Hepatocyte (in vitro differentiated cells): Measurements from ENCODE around the gene SLC38A11. TPM values are rescaled to one million over a fixed set of nuclear protein-coding genes. Genes with fewer than 3 reads are reported as not detected.
A peak's percentile ranks its signal among the peaks of the same experiment; 100 is the strongest.

Experiments
- DNase-seq: peaks from one replicate; pipeline ENCODE4 v3.0.0-alpha.2; 2016; ENCODE audit warnings: low spot score
- H2AFZ ChIP-seq: fragments of 200-600 bp; sonication (generic); 2 replicates; pipeline ENCODE4 v1.6.0; 2016; ENCODE audit warnings: antibody characterized with exemption, mild to moderate bottlenecking
- H3K27ac ChIP-seq: fragments of 200-600 bp; sonication (generic); 2 replicates; pipeline ENCODE4 v1.5.1; 2016; ENCODE audit warnings: mild to moderate bottlenecking
- H3K27me3 ChIP-seq: fragments of 200-600 bp; sonication (generic); 2 replicates; pipeline ENCODE4 v1.6.1; 2016
- H3K36me3 ChIP-seq: fragments of 200-600 bp; sonication (generic); replicated peaks from 2 replicates; pipeline ENCODE4 v1.5.1; 2016; ENCODE audit warnings: low read depth; ENCODE audit not compliant: insufficient read depth
- H3K4me1 ChIP-seq: fragments of 200-600 bp; sonication (generic); 2 replicates; pipeline ENCODE4 v1.5.1; 2016; ENCODE audit warnings: mild to moderate bottlenecking, moderate library complexity; ENCODE audit not compliant: insufficient read depth
- H3K4me2 ChIP-seq: fragments of 200-600 bp; sonication (generic); 2 replicates; pipeline ENCODE4 v1.6.0; 2016
- H3K4me3 ChIP-seq: fragments of 200-600 bp; sonication (generic); 2 replicates; pipeline ENCODE4 v1.5.1; 2016; ENCODE audit warnings: mild to moderate bottlenecking
- H3K79me2 ChIP-seq: fragments of 200-600 bp; sonication (generic); 2 replicates; pipeline ENCODE4 v1.6.0; 2017; ENCODE audit warnings: mild to moderate bottlenecking
- H3K9me2 ChIP-seq: fragments of 200-600 bp; sonication (generic); replicated peaks from 2 replicates; pipeline ENCODE4 v1.6.0; 2017; ENCODE audit warnings: mild to moderate bottlenecking; ENCODE audit not compliant: insufficient read depth
- H3K9me3 ChIP-seq: fragments of 200-600 bp; sonication (generic); 2 replicates; pipeline ENCODE4 v1.5.1; 2016; ENCODE audit warnings: low read depth, mild to moderate bottlenecking
- H4K20me1 ChIP-seq: fragments of 200-600 bp; sonication (generic); 2 replicates; pipeline ENCODE4 v1.6.0; 2016; ENCODE audit warnings: mild to moderate bottlenecking; ENCODE audit not compliant: insufficient read depth, poor library complexity, severe bottlenecking
- EZH2 ChIP-seq: fragments of 200-600 bp; sonication (generic); IDR thresholded peaks from 2 replicates; pipeline ENCODE4 v1.6.1; 2016; ENCODE audit warnings: antibody characterized with exemption, mild to moderate bottlenecking, borderline replicate concordance
- EZH2phosphoT487 ChIP-seq: fragments of 200-600 bp; sonication (generic); IDR thresholded peaks from one replicate; pipeline ENCODE4 v1.6.1; 2018; ENCODE audit warnings: antibody characterized with exemption, mild to moderate bottlenecking, low read depth, moderate library complexity; ENCODE audit not compliant: unreplicated experiment, severe bottlenecking
- WGBS: methylation state at CpG from one replicate; pipeline ENCODE4 v1.1.6; 2016; ENCODE audit warnings: low lambda C conversion rate; ENCODE audit errors: missing lambda C conversion rate; 5-methylcytosine and 5-hydroxymethylcytosine counted together
- polyA plus RNA-seq: library from polyadenylated mRNA; unstranded; fragments of >200 nt; fragmentation: Nextera tagmentation; extraction: Ambion mirVana; gene quantifications from 2 replicates; pipeline ENCODE4 v1.2.1, GENCODE V29; 2016
- total RNA-seq: library from RNA; depleted of rRNA; stranded (reverse); fragments of >200 nt; gene quantifications from 2 replicates; pipeline ENCODE4 v1.2.3, GENCODE V29; 2014
- TF ChIP-seq, protein P1 (sequence below): fragments of 200-600 bp; sonication (generic); IDR thresholded peaks from 2 replicates; pipeline ENCODE4 v1.5.1; 2016; ENCODE audit warnings: antibody characterized with exemption, mild to moderate bottlenecking; ENCODE audit not compliant: poor library complexity

Gene SLC38A11
- total and polyA plus RNA-seq, 2 experiments from 2014 or later, result 7.7 to 8.4 TPM

DNA sequence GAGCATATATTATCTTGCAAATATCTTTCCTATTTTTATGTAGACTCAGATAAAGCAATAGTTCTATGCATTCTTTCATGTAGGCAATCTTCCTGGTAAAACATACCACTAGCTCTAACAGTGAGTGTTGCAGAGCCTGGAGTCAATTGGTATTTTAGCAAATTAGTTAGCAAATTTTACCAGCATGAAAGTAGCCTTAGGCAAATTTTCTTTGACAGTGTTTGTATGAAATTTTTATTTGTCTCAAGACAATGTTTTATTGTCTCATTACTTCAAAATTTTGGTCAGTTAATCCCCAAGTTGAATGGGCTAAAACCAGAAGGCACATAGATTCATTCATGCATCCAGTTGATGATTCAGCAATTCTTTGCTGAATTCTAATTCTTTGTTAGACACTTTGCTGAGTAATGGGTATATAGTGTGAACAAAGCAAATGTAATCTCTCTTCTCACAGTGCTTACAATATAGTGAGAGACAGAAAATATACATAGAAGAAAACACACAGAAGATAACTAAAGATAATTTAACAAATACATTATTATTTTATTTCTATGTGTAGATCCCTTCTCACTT, 27.1 kb downstream of the SLC38A11 start:
- H3K9me2 ChIP-seq, result no peaks in the 10 kb centered on the region
- no peaks in the 10 kb centered on the region for H3K27me3 ChIP-seq

DNA sequence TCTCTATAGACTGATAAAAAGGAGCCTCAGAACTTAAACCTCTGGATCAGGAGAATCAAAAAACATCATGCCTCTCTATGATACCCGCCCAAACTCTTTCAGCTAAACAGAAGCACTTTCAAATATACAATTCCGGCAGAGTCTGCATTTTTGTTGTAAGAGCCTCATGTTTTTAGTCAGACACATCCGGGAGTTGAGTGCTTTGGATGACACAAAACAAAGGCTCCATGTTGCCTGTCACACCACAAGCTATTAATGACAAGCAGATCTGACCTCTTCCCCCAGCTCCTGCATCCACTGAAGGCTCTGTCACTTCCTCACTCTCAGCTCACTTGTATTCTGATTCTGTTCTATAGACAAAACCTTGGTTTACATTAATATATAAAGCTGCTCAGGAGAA, 33.2 kb downstream of the SLC38A11 start:
- Histone ChIP-seq H3K27me3 (no peaks in the 10 kb centered on the region), H3K9me2 (no peaks in the 10 kb centered on the region), H3K4me2 (no peak overlapping the region), H3K79me2 (no peaks in the 10 kb centered on the region), H3K9me3 (no peaks in the 10 kb centered on the region), H2AFZ (no peak overlapping the region), H3K36me3 (no peaks in the 10 kb centered on the region), H3K27ac (no peak overlapping the region), H3K4me3 (no peak overlapping the region), H4K20me1 (no peaks in the 10 kb centered on the region), H3K4me1 (no peaks in the 10 kb centered on the region)
- DNase-seq, result no peak
- TF ChIP-seq, protein P1, sequence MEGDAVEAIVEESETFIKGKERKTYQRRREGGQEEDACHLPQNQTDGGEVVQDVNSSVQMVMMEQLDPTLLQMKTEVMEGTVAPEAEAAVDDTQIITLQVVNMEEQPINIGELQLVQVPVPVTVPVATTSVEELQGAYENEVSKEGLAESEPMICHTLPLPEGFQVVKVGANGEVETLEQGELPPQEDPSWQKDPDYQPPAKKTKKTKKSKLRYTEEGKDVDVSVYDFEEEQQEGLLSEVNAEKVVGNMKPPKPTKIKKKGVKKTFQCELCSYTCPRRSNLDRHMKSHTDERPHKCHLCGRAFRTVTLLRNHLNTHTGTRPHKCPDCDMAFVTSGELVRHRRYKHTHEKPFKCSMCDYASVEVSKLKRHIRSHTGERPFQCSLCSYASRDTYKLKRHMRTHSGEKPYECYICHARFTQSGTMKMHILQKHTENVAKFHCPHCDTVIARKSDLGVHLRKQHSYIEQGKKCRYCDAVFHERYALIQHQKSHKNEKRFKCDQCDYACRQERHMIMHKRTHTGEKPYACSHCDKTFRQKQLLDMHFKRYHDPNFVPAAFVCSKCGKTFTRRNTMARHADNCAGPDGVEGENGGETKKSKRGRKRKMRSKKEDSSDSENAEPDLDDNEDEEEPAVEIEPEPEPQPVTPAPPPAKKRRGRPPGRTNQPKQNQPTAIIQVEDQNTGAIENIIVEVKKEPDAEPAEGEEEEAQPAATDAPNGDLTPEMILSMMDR, result no peak
- TF ChIP-seq EZH2, result no peak
- TF ChIP-seq EZH2phosphoT487, result no peak
- WGBS, result 43% methylated on average over 3 of the region's 3 CpGs

More for the DNA sequence above, 27.1 kb downstream of the SLC38A11 start:
- Histone ChIP-seq H3K9me3 (no peaks in the 10 kb centered on the region), H3K4me3 (no peak overlapping the region), H2AFZ (no peak overlapping the region), H3K4me1 (no peaks in the 10 kb centered on the region), H3K27ac (no peak overlapping the region), H3K79me2 (no peaks in the 10 kb centered on the region), H3K36me3 (no peaks in the 10 kb centered on the region), H4K20me1 (no peaks in the 10 kb centered on the region), H3K4me2 (no peak overlapping the region)
- TF ChIP-seq EZH2 (no peak), EZH2phosphoT487 (no peak)
- TF ChIP-seq, protein P1, result no peak
- no peak for DNase-seq

DNA sequence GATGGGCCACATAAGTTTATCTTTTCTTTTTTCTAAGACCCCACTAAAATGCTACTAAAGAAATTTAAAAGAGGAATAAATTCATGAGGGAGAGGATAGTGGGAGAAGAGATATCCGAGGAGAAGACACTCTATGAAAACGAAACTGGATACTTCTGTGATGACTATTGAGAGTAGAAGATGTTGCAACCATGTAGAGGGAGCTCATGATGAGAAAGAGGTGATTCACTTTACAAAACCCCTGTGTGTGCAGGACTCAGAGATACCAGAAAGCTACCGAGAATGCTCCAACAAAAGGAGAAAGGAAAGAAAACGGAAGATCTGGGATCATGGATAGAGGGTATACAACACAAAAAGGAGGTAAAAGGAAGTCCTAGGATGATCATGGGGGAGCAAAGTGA, 34.9 kb downstream of the SLC38A11 start:
- Histone ChIP-seq H3K27me3 (no peaks in the 10 kb centered on the region), H3K36me3 (no peaks in the 10 kb centered on the region), H2AFZ (peak overlapping the region; percentile 3), H4K20me1 (no peaks in the 10 kb centered on the region), H3K9me3 (no peaks in the 10 kb centered on the region), H3K79me2 (peaks cover 3% of the 10 kb centered on the region), H3K4me3 (no peak overlapping the region), H3K4me2 (peak overlapping the region; percentile 45), H3K4me1 (peaks cover 3% of the 10 kb centered on the region), H3K27ac (peak overlapping the region; percentile 54), H3K9me2 (no peaks in the 10 kb centered on the region)
- WGBS, result 81% methylated on average over 4 of the region's 4 CpGs
- TF ChIP-seq, protein P1, result no peak
- TF ChIP-seq EZH2phosphoT487 (no peak), EZH2 (no peak)
- peak; percentile 65 for DNase-seq
